Fibroblast of skin of scalp (primary cell): ENCODE results near the gene INO80C.
"Not testable (repeated sequence)": the region's sequence is repeated elsewhere in the genome, so short reads cannot be mapped to it uniquely, and the experiment has no call there.

Experiments used
- DNase-seq: peaks from one replicate; pipeline ENCODE4 v3.0.0-alpha.2; 2013

Gene INO80C

GRCh38 chr18:35458677-35459441 lies 38.9 kb downstream of the INO80C start:
- DNase-seq = peak; percentile 69

DNA sequence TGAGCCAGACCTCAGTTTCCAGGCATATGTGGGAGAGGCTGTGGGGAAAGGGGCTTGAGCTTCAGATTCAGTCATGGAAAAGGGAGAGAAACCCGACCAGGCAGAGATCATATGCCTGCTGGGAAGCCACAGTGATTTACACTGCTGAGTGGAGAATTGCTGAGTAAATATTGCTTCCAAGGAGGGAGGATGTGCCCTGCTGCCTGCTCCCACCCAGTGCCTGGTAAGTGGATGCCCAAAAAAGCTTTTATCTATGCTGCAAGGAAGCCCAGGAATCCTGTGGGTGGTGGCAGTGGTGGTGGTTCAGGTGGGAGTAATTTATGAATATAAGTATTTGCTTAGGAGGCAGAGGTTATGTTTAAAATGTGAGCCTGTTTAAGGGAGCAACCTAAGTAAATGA lies 39.5 kb downstream of the INO80C start:
- no peak for DNase-seq

GRCh38 chr18:35457140-35457704 lies 40.5 kb downstream of the INO80C start:
- DNase-seq = no peak

GRCh38 chr18:35455926-35456763 lies 41.6 kb downstream of the INO80C start:
- DNase-seq = no peak

- DNase-seq = no peak
These were observed 43.0 kb downstream of the INO80C start for GRCh38 chr18:35454803-35455202.

- not testable (repeated sequence) for DNase-seq
These were observed 44.7 kb downstream of the INO80C start for GRCh38 chr18:35453065-35453464.

GRCh38 chr18:35451916-35452315 lies 45.8 kb downstream of the INO80C start:
- peak; percentile 68 for DNase-seq

DNA sequence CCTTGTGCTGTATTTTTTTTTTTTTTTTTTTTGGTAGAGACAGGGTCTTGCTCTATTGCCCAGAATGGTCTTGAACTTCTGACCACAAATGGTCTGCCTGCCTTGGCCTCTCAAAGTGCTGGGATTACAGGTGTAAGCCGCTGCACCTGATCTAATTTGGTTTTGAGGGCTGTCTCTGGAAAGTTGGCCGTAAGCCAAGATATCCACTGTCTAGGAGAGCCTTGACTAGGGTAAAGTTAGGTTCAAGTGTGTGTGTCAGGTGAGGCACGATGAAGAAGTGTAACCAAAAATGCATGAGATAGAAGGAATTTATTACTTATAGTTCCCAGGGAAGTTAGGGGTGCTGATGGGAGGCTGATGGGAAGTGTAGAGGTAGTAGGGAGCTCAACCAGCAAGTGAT lies 46.7 kb downstream of the INO80C start:
- no peak for DNase-seq

- DNase-seq = no peak
These were observed 53.1 kb downstream of the INO80C start for GRCh38 chr18:35444636-35445035.

DNA sequence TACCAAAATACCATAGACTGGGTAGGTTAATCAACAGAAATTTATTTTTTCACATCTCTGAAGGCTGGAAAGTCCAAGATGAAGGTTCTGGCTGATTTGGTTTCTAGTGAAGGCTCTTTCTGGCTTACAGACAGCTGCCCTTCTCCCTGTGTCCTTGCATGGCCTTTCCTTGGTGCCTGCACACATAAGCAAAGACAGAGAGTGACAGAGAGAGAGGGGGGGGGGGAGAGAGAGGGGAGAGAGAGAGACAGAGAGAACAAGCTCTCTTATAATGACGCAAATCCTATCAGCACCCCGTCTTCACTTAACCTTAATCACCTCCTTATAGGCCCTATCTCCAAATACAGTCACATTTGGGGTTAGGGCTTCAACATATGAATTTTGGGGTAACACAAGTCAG lies 53.9 kb downstream of the INO80C start:
- no peak for DNase-seq

GRCh38 chr18:35443434-35443833 lies 54.3 kb downstream of the INO80C start:
- DNase-seq = no peak

DNA sequence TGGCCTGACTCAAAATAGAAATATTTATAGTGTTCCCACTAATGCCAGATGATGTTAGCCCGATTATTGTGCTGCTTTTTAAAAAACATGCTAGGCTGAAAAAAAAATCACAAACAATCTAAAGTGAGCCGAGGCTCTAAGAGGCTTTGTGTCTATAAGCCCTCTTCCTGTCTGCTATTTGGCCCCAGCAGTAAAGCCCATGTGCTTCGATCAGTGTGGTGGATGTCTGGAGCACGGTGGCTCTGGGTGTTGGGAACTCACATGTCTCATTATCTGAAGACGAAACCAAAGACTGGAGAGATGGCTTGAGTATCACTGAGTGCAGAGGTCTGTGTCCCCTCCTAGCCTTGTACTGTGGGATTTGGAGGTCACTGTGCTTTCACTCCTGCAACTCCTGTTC lies 55.1 kb downstream of the INO80C start:
- no peak for DNase-seq

DNA sequence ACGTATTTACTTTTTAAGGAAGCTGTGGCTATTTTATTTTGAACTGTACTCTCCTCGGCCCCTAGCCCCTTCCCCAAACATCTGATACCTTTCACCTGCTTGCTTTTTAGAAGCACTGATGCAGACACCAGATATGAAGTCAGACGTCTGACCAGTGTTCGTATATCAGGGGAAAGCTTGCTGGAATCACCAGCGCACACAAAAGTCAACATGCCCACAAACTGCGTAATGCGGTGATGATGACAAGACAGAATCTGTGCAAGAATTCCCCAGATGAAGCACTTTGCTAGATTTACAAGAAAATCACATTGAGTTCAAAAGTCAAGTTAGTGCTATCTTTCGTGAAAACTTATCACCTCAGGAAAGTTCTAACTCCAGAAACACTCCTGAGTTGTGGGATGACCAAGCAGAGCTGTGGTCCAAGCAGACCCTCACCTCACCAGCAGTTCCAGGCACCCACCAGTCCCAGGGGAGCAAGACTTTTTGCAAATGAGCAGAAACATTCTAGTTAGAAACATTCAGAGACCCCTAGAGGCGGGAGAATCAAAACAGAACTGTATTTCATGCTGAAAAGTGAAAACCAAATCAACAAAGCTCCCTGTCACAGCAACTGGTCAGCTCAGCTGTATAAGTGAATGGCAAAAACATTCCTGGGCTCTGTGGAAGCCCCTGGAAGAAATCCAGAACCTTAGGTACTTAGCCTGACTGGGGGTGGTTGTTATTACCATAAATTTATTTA lies 55.7 kb downstream of the INO80C start:
- DNase-seq = no peak

DNA sequence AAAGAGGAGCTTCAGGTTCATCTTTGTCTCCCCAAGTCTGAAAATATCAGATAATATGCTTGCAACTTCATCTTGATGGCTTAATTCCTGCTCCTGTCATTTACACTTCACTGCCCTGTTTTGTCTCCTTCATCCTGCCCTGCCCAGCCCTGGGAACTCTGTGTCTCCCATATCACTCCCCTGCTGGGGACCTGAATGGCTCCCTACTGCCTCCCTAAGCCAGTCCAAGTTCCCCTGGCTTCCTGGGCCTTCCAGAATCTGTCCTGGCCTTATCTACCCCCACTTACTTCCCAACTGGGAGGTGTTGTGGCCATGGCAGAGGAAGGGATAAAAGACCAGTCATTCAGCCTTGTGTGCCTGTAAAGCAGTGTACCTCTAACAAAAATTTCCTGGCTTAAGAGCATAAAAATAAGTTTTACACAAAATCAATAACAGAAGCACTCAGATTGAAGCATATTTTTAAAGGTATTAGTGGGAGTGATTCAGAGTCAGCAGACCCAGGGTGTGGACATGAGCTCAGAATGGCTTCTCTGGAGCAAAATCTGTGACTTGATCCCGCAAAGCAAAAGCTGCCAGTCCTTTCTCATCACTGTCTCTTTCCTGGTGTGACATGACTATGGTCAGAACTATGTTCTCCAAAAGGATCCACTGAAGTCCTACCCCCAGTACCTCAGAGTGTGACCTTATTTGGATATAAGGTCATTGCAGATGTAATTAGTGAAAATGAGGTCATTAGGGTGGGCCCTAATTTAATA lies 59.1 kb downstream of the INO80C start:
- DNase-seq = peak; percentile 67

GRCh38 chr18:35437836-35438235 lies 59.9 kb downstream of the INO80C start:
- DNase-seq = peak; percentile 73

DNA sequence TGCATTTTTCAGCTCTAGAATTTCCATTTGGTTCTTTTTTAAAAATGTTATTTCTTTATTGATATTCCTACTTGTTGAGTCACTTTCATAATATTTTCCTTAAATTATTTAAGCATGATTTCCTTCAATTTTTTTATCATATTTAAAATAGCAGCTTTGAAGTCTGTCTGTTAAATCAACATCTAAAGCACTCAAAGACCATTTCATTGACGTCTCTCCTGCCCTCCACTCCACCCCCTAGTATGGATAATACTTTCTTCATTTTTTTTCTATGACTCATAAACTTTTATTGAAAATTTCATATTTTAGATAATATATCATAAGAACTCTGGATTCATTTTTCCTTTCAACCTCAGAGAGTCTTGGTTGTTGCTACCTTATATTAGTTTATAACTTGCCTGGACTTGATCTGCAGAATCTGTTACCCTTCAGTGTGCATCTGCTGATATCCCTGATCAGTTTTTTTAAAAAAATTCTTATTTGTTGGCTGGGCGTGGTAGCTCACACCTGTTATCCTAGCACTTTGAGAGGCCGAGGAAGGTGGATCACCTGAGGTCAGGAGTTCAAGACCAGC lies 61.6 kb downstream of the INO80C start:
- peak; percentile 96 for DNase-seq

DNA sequence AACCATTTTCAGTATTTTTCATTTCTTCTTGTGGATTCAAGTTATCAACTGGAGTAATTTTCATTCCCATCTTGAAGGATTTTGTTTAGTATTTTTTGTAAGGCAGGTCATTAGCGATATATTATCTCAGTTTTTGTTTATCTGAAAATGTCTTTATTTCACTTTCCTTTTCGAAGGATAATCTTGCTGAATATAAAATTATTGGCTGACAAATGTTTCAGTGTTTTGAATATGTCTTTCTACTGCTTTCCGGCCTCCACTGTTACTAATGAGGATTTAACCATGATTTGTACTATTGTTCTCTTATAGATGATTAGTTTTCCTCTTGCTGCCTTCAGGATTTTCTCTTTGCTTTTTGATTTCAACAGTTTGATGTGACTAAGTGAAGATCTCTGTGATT lies 62.4 kb downstream of the INO80C start:
- no peak for DNase-seq

DNA sequence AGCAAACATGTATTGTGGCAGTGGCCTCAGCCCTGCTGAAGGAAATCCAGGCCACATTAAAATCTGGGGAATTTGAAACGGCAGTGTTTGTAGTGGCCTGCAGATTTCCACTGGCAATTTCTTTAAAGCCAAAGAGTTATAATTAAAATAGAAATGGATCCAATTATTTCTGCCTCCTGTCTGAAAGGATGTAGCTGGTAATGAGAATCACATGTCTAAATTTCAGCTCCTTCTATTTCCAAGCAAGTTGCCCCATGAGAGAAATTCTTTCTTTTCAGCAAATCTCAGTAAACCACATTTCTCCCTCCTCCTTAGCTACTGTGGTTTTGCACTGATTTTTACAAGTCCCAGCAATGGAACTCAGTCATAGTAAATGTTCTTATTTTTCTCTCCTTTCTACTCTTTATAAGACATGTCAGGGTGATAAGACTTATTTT lies 65.2 kb downstream of the INO80C start:
- DNase-seq = peak; percentile 93

GRCh38 chr18:35431374-35431741 lies 66.4 kb downstream of the INO80C start:
- DNase-seq = no peak

GRCh38 chr18:35430721-35431373 lies 66.9 kb downstream of the INO80C start:
- no peak for DNase-seq

DNA sequence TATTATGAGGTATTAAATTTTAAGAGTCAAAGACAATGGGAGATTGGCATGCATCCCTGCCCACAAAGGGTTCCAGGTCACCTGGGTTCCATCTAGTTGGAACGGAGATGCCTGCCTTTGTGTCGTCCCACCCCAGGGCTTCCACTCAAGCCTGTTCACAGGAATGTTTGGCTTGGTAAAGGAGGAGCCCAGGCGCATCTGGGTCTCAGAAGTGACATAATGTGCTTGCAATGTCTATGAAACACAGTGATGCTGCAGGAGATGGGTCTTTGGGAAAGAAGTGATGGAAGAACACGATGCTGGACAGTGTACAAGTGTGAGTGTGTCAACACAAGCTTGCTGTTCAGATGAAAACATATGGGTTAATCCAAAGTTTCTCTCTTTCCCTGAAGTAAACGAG lies 71.0 kb downstream of the INO80C start:
- peak; percentile 64 for DNase-seq
